GM12878 (cell line): ENCODE results near the gene IER5. TPM values are rescaled to one million over a fixed set of nuclear protein-coding genes. Genes with fewer than 3 reads are reported as not detected.
A peak's percentile ranks its signal among the peaks of the same experiment; 100 is the strongest.

Experiments
- ATAC-seq: fragments of 200-7000 bp; cut with Tn5 transposase; 3 replicates; pipeline ENCODE4 v1.9.1; 2020; ENCODE audit warnings: mild to moderate bottlenecking, moderate library complexity
- BruUV-seq: library from RNA; stranded (reverse); fragments of 400-500 nt; replicated peaks from 2 replicates; lab custom pipeline; 2021; lab: Mats Ljungman, UMichigan
- CTCF ChIA-PET: fragments of 300-600 bp; sonication (Branson Sonifier 250); formaldehyde crosslinking; extraction: SDS; loops from one replicate; lab custom pipeline; 2021; ENCODE audit warnings: inconsistent platforms; lab: Yijun Ruan, JAX
- POLR2A ChIA-PET: fragments of 350-600 bp; formaldehyde crosslinking; extraction: SDS; loops from one replicate; lab custom pipeline; 2021; ENCODE audit warnings: inconsistent platforms; lab: Charles Lee
- RAD21 ChIA-PET: fragments of 300-600 bp; sonication (Branson Sonifier 250); formaldehyde crosslinking; loops from one replicate; lab custom pipeline; 2023; ENCODE audit warnings: antibody characterized with exemption; ENCODE audit not compliant: unreplicated experiment; lab: Charles Lee
- SMC1A ChIA-PET: fragments of 300-600 bp; sonication (Branson Sonifier 250); formaldehyde crosslinking; loops from one replicate; lab custom pipeline; 2023; ENCODE audit not compliant: unreplicated experiment, uncharacterized antibody; lab: Charles Lee
- DNase-seq: peaks from one replicate; pipeline ENCODE4 v3.0.0-alpha.2; 2011; ENCODE audit warnings: low read depth, low spot score
- FAIRE-seq: peaks from 3 replicates; lab custom pipeline; 2011; peaks lifted over from hg19 to GRCh38; lab: Jason Lieb, UNC
- H2AFZ ChIP-seq: 2 replicates; pipeline ENCODE4 v1.6.0; 2011; ENCODE audit warnings: low read depth, low read length, control low read depth; ENCODE audit not compliant: control insufficient read depth
- H3K27ac ChIP-seq: 2 replicates; pipeline ENCODE4 v1.5.1; 2011; ENCODE audit warnings: control low read depth; ENCODE audit not compliant: control insufficient read depth, insufficient read depth
- H3K27me3 ChIP-seq, 2 experiments: replicated peaks in 1 of 2; 2 replicates each; pipeline versions ENCODE4 v1.6.0 to v1.6.1; 2011; ENCODE audit warnings: low read length in 1 of 2; ENCODE audit not compliant: control insufficient read depth in 2 of 2, insufficient read depth in 2 of 2
- H3K36me3 ChIP-seq, 2 experiments: 2 replicates each; pipeline ENCODE4 v1.5.1; 2011; ENCODE audit warnings: low read length in 1 of 2; ENCODE audit not compliant: control insufficient read depth in 2 of 2, insufficient read depth in 2 of 2
- H3K4me1 ChIP-seq: 2 replicates; pipeline ENCODE4 v1.6.1; 2011; ENCODE audit warnings: mild to moderate bottlenecking, low read length, moderate library complexity, mixed read lengths; ENCODE audit not compliant: control insufficient read depth, insufficient read depth
- H3K4me2 ChIP-seq: 2 replicates; pipeline ENCODE4 v1.6.0; 2011; ENCODE audit warnings: control low read depth; ENCODE audit not compliant: control insufficient read depth, insufficient read depth
- H3K4me3 ChIP-seq: fragments of 200-600 bp; sonication (generic); 2 replicates; pipeline ENCODE4 v1.5.1; 2016
- H3K79me2 ChIP-seq: 2 replicates; pipeline ENCODE4 v1.6.0; 2011; ENCODE audit warnings: low read length; ENCODE audit not compliant: control insufficient read depth, insufficient read depth
- H3K9ac ChIP-seq: 2 replicates; pipeline ENCODE4 v1.8.0; 2011; ENCODE audit warnings: low read length, control low read depth, mixed read lengths; ENCODE audit not compliant: control insufficient read depth, insufficient read depth
- H3K9me3 ChIP-seq: replicated peaks from 3 replicates; pipeline ENCODE4 v1.5.1; 2011; ENCODE audit warnings: mild to moderate bottlenecking, low read length; ENCODE audit not compliant: control insufficient read depth, insufficient read depth
- H4K20me1 ChIP-seq: 2 replicates; pipeline ENCODE4 v1.6.0; 2011; ENCODE audit not compliant: control insufficient read depth, insufficient read depth
- CBFB ChIP-seq: IDR thresholded peaks from 2 replicates; pipeline ENCODE4 v1.6.1; 2016; ENCODE audit warnings: antibody characterized with exemption, low read depth
- CHD4 ChIP-seq: fragments of 200-600 bp; sonication (generic); IDR thresholded peaks from 2 replicates; pipeline ENCODE4 v1.6.1; 2016; ENCODE audit warnings: mild to moderate bottlenecking
- CTCF ChIP-seq, 3 experiments: IDR thresholded peaks in 2 of 3; conservative IDR thresholded peaks in 1 of 3; 2 replicates each; pipeline ENCODE4 v1.5.1; 2011; ENCODE audit warnings: low read depth in 3 of 3, low read length in 3 of 3, mild to moderate bottlenecking in 3 of 3, control low read depth in 2 of 3, moderate library complexity in 2 of 3, inconsistent platforms in 1 of 3, mixed read lengths in 1 of 3; ENCODE audit not compliant: control insufficient read depth in 2 of 3, insufficient read depth in 1 of 3; ENCODE audit errors: extremely low read depth in 1 of 3
- E4F1 ChIP-seq: fragments of 450-650 bp; IDR thresholded peaks from 2 replicates; pipeline ENCODE4 v1.6.1; 2018; ENCODE audit warnings: borderline replicate concordance, mild to moderate bottlenecking; ENCODE audit not compliant: partially characterized antibody
- EZH2 ChIP-seq: IDR thresholded peaks from 2 replicates; pipeline ENCODE4 v1.6.1; 2012; ENCODE audit warnings: low read depth, mild to moderate bottlenecking, control low read depth, inconsistent platforms, low read length, borderline replicate concordance; ENCODE audit not compliant: control insufficient read depth
- FOXK2 ChIP-seq: fragments of 450-650 bp; IDR thresholded peaks from 2 replicates; pipeline ENCODE4 v1.6.1; 2017; ENCODE audit warnings: mild to moderate bottlenecking, moderate library complexity
- HSF1 ChIP-seq: fragments of 150-350 bp; IDR thresholded peaks from 2 replicates; pipeline ENCODE4 v1.6.1; 2014; ENCODE audit warnings: mild to moderate bottlenecking, low read depth, low read length
- NFXL1 ChIP-seq: fragments of 450-650 bp; IDR thresholded peaks from 2 replicates; pipeline ENCODE4 v1.6.1; 2017; ENCODE audit warnings: antibody characterized with exemption, mild to moderate bottlenecking, borderline replicate concordance
- RAD21 ChIP-seq: IDR thresholded peaks from 2 replicates; pipeline ENCODE4 v1.6.1; 2011; ENCODE audit warnings: mild to moderate bottlenecking, low read depth, low read length, moderate library complexity; ENCODE audit not compliant: insufficient read depth
- RCOR1 ChIP-seq: conservative IDR thresholded peaks from 2 replicates; pipeline ENCODE4 v1.6.1; 2012; ENCODE audit warnings: low read depth, low read length, improper control_type of control experiment
- RELB ChIP-seq: fragments of 450-650 bp; IDR thresholded peaks from 2 replicates; pipeline ENCODE4 v1.6.1; 2017; ENCODE audit warnings: low read depth, mild to moderate bottlenecking, moderate library complexity
- SIN3A ChIP-seq: IDR thresholded peaks from 2 replicates; pipeline ENCODE4 v1.6.1; 2012; ENCODE audit warnings: low read depth, low read length, improper control_type of control experiment
- SMAD1 ChIP-seq: fragments of 450-650 bp; IDR thresholded peaks from 2 replicates; pipeline ENCODE4 v1.6.1; 2018; ENCODE audit warnings: mild to moderate bottlenecking, low read depth; ENCODE audit not compliant: partially characterized antibody
- SPI1 ChIP-seq: IDR thresholded peaks from 2 replicates; pipeline ENCODE4 v1.6.1; 2011; ENCODE audit warnings: low read depth, mild to moderate bottlenecking, low read length, moderate library complexity, borderline replicate concordance; ENCODE audit not compliant: insufficient read depth
- WGBS: methylation state at CpG from one replicate; pipeline ENCODE4 v1.1.6; 2016; ENCODE audit warnings: low lambda C conversion rate; ENCODE audit not compliant: insufficient replicate concordance, insufficient coverage; ENCODE audit errors: missing lambda C conversion rate; 5-methylcytosine and 5-hydroxymethylcytosine counted together
- in situ Hi-C: fragments of 300-500 bp; cut with MboI; formaldehyde crosslinking; loops from 9 replicates; pipeline ENCODE4 v1.14.3; 2018; ENCODE audit warnings: mixed read lengths
- intact Hi-C: fragments of 100-400 bp; cut with micrococcal nuclease; formaldehyde crosslinking; loops from one replicate; pipeline ENCODE4 v1.14.2; 2022; ENCODE audit not compliant: unreplicated experiment
- polyA plus RNA-seq, 11 experiments: library from polyadenylated mRNA; depleted of rRNA in 4 of 11; unstranded in 6 of 11; stranded (reverse) in 5 of 11; fragments of >200 nt; fragmentation: Nextera tagmentation in 4 of 11; fragmentation: Illumina TruSeq in 1 of 11; extraction: Ambion mirVana in 4 of 11; extraction: Trizol in 1 of 11; gene quantifications; 1 replicate in 1 of 11; 2 replicates in 10 of 11; pipeline versions ENCODE4 v1.2.1 to v1.2.3, GENCODE V29; 2011 to 2016; ENCODE audit warnings: inconsistent platforms in 2 of 11, missing spikeins in 2 of 11, low read depth in 1 of 11
- total RNA-seq, 4 experiments: library from RNA; depleted of rRNA in 3 of 4; stranded (reverse); fragments of >200 nt in 3 of 4; fragmentation: Illumina TruSeq in 1 of 4; extraction: Trizol in 1 of 4; gene quantifications; 2 replicates each; pipeline versions ENCODE4 v1.2.1 to v1.2.3, GENCODE V29; 2013 to 2021

Gene IER5
- total and polyA plus RNA-seq, 10 of the 15 experiments (the other 5 are each of a cell fraction or from before 2014, with no cell fraction given) = 4.3 to 75.2 (median 30.5) TPM

- peaks cover 8% of the 10 kb centered on the region for H3K79me2 ChIP-seq
- DNase-seq = no peak
- 21% methylated on average over 3 of the region's 3 CpGs for WGBS
- H4K20me1 ChIP-seq = no peaks in the 10 kb centered on the region
- no peak overlapping the region for H3K27ac ChIP-seq
- no peak overlapping the region for H3K4me3 ChIP-seq
- H3K27me3 ChIP-seq = no peaks in the 10 kb centered on the region
- no peak for FAIRE-seq
- no peaks in the 10 kb centered on the region; the same call in 2 of the 3 replicates for H3K9me3 ChIP-seq
- in situ Hi-C loops (loop anchor here (5.0 kb wide), 2 partner anchors 104 to 259 kb away; no protein-coding TSS in a partner anchor), intact Hi-C loops (loop anchor here (1.0 to 10.0 kb wide), 2 partner anchors 51 to 506 kb away; partner anchors contain the start of gene XPR1)
- H3K36me3 ChIP-seq = no peaks in the 10 kb centered on the region
- POLR2A ChIA-PET = interaction anchor here (0.8 to 4.8 kb wide), 23 partner anchors 9 to 638 kb away, joined by 3 to 36 read pairs (median 8); partner anchors contain the start of genes ACBD6, MR1 and STX6
- peaks cover 47% of the 10 kb centered on the region for H3K4me1 ChIP-seq
- no peak overlapping the region for H2AFZ ChIP-seq
- no TSS peak for BruUV-seq
- CTCF ChIA-PET = interaction anchor here (0.8 to 36.6 kb wide), 30 partner anchors 8 to 625 kb away, joined by 3 to 1067 read pairs (median 12); partner anchors contain the start of genes IER5, MR1 and XPR1
- no peak overlapping the region for H3K9ac ChIP-seq
- peak; percentile 54 for ATAC-seq
- peak overlapping the region; percentile 49; the same call in 1 of the 2 replicates for H3K4me2 ChIP-seq
- RAD21 ChIA-PET = interaction anchor here (0.9 to 21.2 kb wide), 30 partner anchors 9 to 625 kb away, joined by 3 to 966 read pairs (median 10); partner anchors contain the start of genes IER5, MR1 and XPR1
- SMC1A ChIA-PET = interaction anchor here (0.7 to 36.3 kb wide), 36 partner anchors 8 to 626 kb away, joined by 3 to 1399 read pairs (median 9); partner anchors contain the start of genes IER5, MR1 and STX6
- TF ChIP-seq SIN3A (no peak), HSF1 (no peak), CBFB (no peak), CTCF (IDR thresholded peaks at IDR 0.05 in 2 of 3, conservative IDR thresholded peaks at IDR 0.05 in 1 of 3; ENCODE audit: control insufficient read depth in 2 of 3, extremely low read depth in 1 of 3, insufficient read depth in 1 of 3, low read depth in 3 of 3, low read length in 3 of 3) (no peak), RELB (0 out of 2 replicates have a peak, but pooled peaks have one; percentile 13), FOXK2 (no peak), NFXL1 (no peak), CHD4 (no peak), E4F1 (no peak), RAD21 (0 out of 2 replicates have a peak, but pooled peaks have one; percentile 17), EZH2 (no peak), SMAD1 (no peak), RCOR1 (no peak), SPI1 (peak; percentile 53; the same call in 1 of the 2 replicates)
These were observed 52.4 kb downstream of the IER5 start for GRCh38 chr1:181140891-181141290.
